Measurements from ENCODE around the gene CLDN2.

CLDN2 gene

DNA sequence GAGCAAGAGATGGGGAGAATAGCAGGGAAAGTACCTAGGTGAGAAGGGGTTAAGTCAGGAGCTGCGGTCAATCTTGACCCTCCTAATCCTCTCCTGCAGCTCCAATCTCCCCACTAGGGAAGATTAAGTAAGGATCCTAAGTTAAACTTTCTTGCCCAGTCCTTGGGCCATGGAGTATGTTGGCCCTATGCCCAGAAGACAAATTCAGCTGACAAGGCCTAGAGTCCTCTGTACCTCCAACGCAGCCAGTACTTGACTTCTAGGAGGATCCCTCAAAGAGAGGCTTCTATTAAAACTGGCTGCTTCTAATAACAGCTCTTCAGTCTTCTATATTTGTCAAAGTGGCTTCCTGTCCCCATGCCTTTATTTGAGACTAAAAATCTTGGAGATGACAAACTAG lies 1.4 kb downstream of the CLDN2 start:
- DNase-seq (ENCODE audit: low spot score) = no peak

DNA sequence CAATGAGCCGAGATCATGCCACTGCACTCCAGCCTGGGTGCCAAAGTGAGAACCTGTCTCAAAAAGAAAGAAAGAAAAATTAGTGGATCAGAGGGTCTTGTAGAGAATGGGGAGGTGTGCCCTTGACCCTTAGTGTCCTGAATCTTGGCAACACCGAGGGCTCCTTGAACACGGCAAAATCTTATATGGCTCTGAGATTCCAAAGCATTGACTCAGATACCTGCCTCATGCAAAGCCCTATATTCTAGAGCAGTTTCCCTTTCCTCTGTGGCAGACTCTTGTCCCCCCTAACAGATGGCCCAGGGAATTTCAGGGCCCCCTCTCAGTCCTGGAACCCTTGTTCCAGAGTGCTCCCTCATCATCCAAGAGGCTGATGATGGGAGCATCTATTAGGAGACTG lies 6.8 kb downstream of the CLDN2 start:
- DNase-seq (ENCODE audit: low spot score) = no peak

GRCh38 chrX:106927700-106928099 lies 7.5 kb downstream of the CLDN2 start:
- DNase-seq (ENCODE audit: low spot score) = no peak

GRCh38 chrX:106928227-106928626 lies 8.0 kb downstream of the CLDN2 start:
- no peak for DNase-seq (ENCODE audit: low spot score)

DNA sequence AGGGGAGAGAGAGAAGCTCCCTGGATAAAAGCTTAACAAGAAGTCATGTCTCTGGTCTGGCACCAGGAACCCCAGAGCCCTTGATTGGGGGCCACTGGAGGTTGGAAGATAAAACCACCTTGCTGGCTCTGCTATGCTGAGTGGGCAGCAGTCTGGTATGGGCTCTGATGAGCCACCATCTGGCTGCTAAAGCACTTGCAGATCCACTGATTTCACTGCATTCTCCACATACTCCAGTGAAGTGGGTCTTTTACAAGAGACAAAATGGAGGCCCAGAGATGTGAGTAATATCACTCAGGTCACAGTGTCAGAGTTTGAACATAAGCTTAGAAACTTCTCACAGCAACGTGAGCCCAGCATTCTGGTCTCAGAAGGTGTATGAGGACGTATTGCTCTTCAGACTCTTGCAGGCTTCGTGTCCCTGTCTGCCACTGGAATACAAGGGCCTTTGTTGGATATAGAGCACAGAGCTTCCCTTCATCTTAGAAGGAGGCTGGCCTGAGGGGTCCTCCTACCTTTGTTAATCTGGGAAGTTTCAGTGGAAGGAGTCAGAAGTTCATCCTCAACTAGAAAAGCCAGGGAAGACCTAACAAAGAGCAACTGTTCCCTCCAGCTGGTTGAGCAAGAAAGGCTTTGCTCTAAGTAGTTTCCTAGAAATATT lies 11.8 kb downstream of the CLDN2 start:
- DNase-seq (ENCODE audit: low spot score) = no peak

- DNase-seq (ENCODE audit: low spot score) = peak; percentile 45
These were observed 12.3 kb downstream of the CLDN2 start for GRCh38 chrX:106932492-106932923.

- DNase-seq (ENCODE audit: low spot score) = no peak
These were observed 12.8 kb downstream of the CLDN2 start for GRCh38 chrX:106932960-106933537.

- no peak for DNase-seq (ENCODE audit: low spot score)
These were observed 13.3 kb downstream of the CLDN2 start for GRCh38 chrX:106933538-106933961.

DNA sequence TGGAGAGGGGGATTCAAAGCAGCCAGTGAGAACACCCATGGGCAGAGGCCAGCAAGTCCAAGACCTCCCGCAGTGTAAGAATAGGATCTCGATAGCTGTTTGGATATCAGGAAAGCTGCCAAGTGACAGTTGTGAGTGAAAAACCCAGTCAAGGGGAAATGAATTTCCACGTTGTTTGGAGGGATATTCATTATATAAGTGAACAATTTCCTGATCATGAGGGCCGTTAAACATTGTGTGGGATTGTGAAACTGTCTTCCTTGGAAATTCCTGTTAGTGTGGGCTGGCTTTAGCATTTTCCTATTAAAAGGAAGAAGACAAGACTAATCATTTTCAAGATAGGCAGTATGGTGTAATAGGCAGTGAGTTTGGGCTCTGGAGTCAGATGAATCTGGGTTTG lies 15.0 kb downstream of the CLDN2 start:
- no peak for DNase-seq (ENCODE audit: low spot score)

DNA sequence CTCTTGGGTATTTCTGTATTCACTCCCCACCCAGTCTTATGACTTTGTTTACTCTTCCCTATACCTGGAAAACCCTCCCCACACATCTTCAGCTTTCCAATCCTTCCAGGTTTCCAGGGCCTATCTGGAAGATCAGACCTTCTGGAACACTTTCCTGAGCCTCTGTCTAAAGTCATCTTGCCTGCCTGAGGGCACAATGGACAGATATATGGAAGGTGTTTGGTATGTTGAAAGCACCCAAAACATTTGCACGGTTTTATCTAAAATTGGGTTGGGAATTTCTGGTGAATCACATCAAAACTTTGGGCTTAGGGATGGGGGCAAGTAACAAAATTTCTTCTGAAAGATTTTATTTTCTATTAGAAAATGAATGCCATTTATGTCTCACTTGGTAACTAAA lies 16.0 kb downstream of the CLDN2 start:
- no peak for DNase-seq (ENCODE audit: low spot score)

- no peak for DNase-seq (ENCODE audit: low spot score)
These were observed 19.4 kb downstream of the CLDN2 start for GRCh38 chrX:106939566-106939965.

DNA sequence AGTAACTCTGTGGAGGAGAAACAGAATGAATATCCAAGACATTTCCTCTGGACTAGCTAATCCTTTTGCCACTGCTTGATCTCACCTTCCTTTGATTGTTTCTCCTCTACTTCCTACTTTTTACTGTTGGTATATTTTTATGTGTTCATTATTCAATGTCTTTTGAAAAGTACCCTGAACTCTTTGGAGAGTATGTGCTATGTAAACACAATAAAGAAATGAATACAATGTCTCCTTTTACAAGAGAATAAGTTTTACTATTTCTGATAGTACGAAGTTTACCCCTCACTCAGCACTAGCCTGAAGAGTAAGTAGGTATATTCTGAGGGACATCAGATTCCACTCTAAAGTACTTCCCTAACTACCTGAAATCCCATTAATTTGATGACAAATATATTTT lies 19.9 kb downstream of the CLDN2 start:
- DNase-seq (ENCODE audit: low spot score) = no peak

GRCh38 chrX:106946464-106946863 lies 26.3 kb downstream of the CLDN2 start:
- no peak for DNase-seq (ENCODE audit: low spot score)

DNA sequence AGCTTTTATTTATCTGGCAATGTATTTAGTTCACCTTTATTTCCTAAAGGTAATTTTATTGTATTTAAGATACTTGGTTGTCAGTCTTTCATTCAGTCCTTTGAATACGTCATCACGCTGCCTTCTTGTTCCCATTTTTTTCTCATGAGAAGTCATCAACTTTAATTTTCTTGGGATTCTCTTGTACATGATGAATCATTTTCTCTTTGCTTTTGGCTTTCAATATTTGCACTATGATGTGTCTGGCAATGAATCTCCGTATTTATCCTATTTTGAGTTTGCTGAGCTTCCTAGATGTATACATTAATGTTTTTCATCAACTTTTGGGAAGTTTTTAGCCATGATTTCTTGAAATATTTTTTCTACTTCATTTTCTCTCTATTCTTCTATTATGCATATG lies 28.4 kb downstream of the CLDN2 start:
- DNase-seq (ENCODE audit: low spot score) = no peak

- no peak for DNase-seq (ENCODE audit: low spot score)
These were observed 29.2 kb downstream of the CLDN2 start for GRCh38 chrX:106949366-106949765.

GRCh38 chrX:106950381-106950780 lies 30.2 kb downstream of the CLDN2 start:
- DNase-seq (ENCODE audit: low spot score) = no peak

- DNase-seq (ENCODE audit: low spot score) = no peak
These were observed 31.0 kb downstream of the CLDN2 start for GRCh38 chrX:106951230-106951629.

DNA sequence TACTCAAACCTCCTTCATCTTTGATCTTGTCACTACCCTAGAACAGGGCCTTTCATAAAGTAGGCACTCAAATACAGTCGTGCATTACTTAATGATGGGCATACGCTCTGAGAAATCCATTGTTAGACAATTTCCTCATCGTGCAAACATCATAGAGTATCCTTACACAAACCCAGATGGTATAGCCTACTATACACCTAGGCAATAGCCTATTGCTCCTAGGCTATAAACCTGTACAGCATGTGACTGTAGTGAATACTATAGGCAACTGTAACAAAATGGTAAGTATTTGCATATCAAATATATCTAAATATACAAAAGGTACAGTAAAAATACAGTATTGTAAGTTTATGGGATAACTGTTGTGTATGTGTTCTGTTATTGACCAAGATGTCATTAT lies 31.9 kb downstream of the CLDN2 start:
- no peak for DNase-seq (ENCODE audit: low spot score)

DNA sequence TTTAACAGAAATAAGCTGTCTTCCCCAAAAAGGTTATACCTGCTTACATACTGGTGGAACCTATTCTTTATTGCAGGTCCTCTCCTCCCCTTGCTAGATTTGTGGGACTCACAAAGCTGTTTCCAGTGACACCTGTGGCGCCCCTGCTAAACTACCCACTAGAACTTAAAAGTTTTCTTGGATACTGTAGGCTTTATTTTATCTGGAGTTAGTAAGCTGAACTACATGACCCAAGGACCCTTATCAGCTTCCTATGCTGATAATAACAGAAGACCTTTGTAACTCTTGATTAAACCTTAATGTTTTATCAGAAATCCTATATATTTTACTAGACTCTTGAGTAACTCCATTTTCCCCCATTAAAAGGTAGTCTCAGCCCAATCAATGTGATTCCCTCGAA lies 32.3 kb downstream of the CLDN2 start:
- no peak for DNase-seq (ENCODE audit: low spot score)

DNA sequence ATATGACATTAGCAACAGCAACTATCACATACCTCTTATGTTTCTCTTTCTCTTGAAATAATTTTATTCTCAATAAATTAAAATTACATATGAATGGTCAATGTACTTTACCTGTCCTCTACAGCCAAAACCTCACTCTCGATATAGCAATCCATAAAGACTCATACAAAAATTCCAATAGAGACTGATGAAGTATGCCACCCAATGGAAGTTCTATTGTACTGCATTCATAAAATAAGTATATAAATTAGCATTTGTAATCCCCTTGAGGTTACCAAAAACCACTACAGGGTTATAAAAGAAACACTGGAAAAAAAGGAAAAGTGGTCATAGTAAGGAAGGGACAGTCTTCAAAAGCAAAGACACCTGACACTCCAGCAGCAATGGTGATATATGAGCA lies 32.8 kb downstream of the CLDN2 start:
- DNase-seq (ENCODE audit: low spot score) = no peak

GRCh38 chrX:106954041-106954440 lies 33.8 kb downstream of the CLDN2 start:
- DNase-seq (ENCODE audit: low spot score) = no peak

DNA sequence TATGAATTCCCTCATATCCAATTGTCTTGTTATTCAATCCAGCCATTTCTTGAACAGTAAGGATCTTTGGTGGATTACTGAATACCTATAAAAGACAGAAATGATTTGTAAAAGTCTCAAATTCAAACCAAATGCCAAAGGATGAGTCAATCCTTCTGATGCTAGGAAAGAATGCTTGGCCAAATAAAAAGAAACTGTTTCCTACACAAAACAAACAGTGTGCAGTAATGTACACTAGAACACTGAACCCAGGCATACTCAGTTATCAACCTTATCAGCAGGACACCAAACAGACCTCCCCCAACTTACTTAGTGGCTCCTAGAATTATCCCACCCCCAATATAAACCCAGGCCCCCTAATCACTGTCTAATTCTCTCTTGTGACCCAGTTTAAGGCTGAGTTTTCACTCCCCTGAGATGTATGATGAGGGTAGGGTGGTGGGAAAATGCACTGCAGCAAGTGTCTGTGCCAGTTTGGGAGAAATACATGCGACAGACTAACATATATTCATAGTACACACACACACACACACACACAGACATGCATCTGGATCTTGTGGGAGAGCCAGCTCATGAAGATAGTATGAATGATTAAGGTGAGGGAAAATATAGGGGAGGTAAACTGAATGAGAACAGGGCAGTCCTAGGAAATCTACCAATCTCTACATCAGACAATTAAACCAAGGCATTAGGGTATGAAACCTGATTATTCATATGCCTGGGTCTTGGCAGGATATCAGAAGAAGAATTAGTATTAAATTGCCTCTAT lies 35.0 kb downstream of the CLDN2 start:
- no peak for DNase-seq (ENCODE audit: low spot score)

- DNase-seq (ENCODE audit: low spot score) = no peak
These were observed 37.7 kb downstream of the CLDN2 start for GRCh38 chrX:106957856-106958255.

Measured in hepatic stellate cell (primary cell).